K562 (cell line): ENCODE results near the gene ZDHHC5. TPM values are rescaled to one million over a fixed set of nuclear protein-coding genes. Genes with fewer than 3 reads are reported as not detected.
A peak's percentile ranks its signal among the peaks of the same experiment; 100 is the strongest.

Experiments used
- C11orf30 ChIP-seq: fragments of 450-650 bp; IDR thresholded peaks from 2 replicates; pipeline ENCODE4 v1.6.1; 2016; ENCODE audit warnings: low read depth, mild to moderate bottlenecking
- CBFB ChIP-seq: sonication (generic); formaldehyde crosslinking; IDR thresholded peaks from 2 replicates; pipeline ENCODE4 v1.4.0; 2020; ENCODE audit warnings: mild to moderate bottlenecking, missing genetic modification reagents
- CGGBP1 ChIP-seq: fragments of 250-450 bp; sonication (Bioruptor Pico); IDR thresholded peaks from 2 replicates; pipeline ENCODE4 v1.9.0; 2021; ENCODE audit warnings: mild to moderate bottlenecking
- CREB3 ChIP-seq: fragments of 450-650 bp; conservative IDR thresholded peaks from 2 replicates; pipeline ENCODE4 v1.6.1; 2016; ENCODE audit warnings: missing genetic modification characterization, low read depth, mild to moderate bottlenecking, missing compliant biosample characterization, moderate library complexity
- E2F4 ChIP-seq: sonication (generic); formaldehyde crosslinking; IDR thresholded peaks from 2 replicates; pipeline ENCODE4 v1.8.0; 2022; ENCODE audit warnings: mild to moderate bottlenecking, low read depth, missing genetic modification reagents
- FOXP1 ChIP-seq: sonication (generic); formaldehyde crosslinking; IDR thresholded peaks from 2 replicates; pipeline ENCODE4 v1.8.0; 2022; ENCODE audit warnings: mild to moderate bottlenecking, missing genetic modification reagents
- GATA2 ChIP-seq: sonication (generic); formaldehyde crosslinking; IDR thresholded peaks from 2 replicates; pipeline ENCODE4 v1.4.0; 2020; ENCODE audit warnings: mild to moderate bottlenecking, missing genetic modification reagents
- GTF2E2 ChIP-seq: fragments of 200-800 bp; sonication (Bioruptor generic); IDR thresholded peaks from 2 replicates; pipeline ENCODE4 v1.6.1; 2016; ENCODE audit warnings: missing genetic modification characterization, missing compliant biosample characterization
- KAT8 ChIP-seq: fragments of 450-650 bp; IDR thresholded peaks from 2 replicates; pipeline ENCODE4 v1.6.1; 2016; ENCODE audit warnings: low read depth, mild to moderate bottlenecking
- MEIS2 ChIP-seq: fragments of 450-650 bp; IDR thresholded peaks from 2 replicates; pipeline ENCODE4 v1.6.1; 2014; ENCODE audit warnings: mild to moderate bottlenecking; ENCODE audit not compliant: partially characterized antibody
- MYC ChIP-seq, 2 experiments: fragments of 250-450 bp in 1 of 2; sonication (Bioruptor Pico) in 1 of 2; IDR thresholded peaks; 2 replicates each; pipeline versions ENCODE4 v1.5.1 to v1.6.1; 2012 to 2021; ENCODE audit warnings: low read depth in 2 of 2, borderline replicate concordance in 1 of 2, improper control_type of control experiment in 1 of 2, low read length in 1 of 2, mild to moderate bottlenecking in 1 of 2, moderate library complexity in 1 of 2
- NBN ChIP-seq: fragments of 450-650 bp; IDR thresholded peaks from 2 replicates; pipeline ENCODE4 v1.6.1; 2016; ENCODE audit warnings: low read depth, mild to moderate bottlenecking
- NKRF ChIP-seq: fragments of 450-650 bp; IDR thresholded peaks from 2 replicates; pipeline ENCODE4 v1.6.1; 2016; ENCODE audit warnings: borderline replicate concordance
- OTX1 ChIP-seq: fragments of 450-650 bp; formaldehyde crosslinking; IDR thresholded peaks from 2 replicates; pipeline ENCODE4 v1.4.0; 2022; ENCODE audit warnings: mild to moderate bottlenecking
- POLR2AphosphoS5 ChIP-seq: IDR thresholded peaks from 2 replicates; pipeline ENCODE4 v1.6.1; 2011; ENCODE audit warnings: mild to moderate bottlenecking, low read depth, low read length, moderate library complexity; ENCODE audit not compliant: control insufficient read depth, insufficient read depth
- RFX5 ChIP-seq: IDR thresholded peaks from 2 replicates; pipeline ENCODE4 v1.6.1; 2011; ENCODE audit warnings: low read depth, mild to moderate bottlenecking, improper control_type of control experiment, low read length
- SMARCA4 ChIP-seq: fragments of 450-650 bp; IDR thresholded peaks from 2 replicates; pipeline ENCODE4 v1.6.1; 2016
- SRSF9 ChIP-seq: fragments of 200-400 bp; formaldehyde crosslinking; IDR thresholded peaks from 2 replicates; pipeline ENCODE4 v1.6.1; 2017; ENCODE audit warnings: low read depth, low read length, borderline replicate concordance
- THRAP3 ChIP-seq: fragments of 450-650 bp; IDR thresholded peaks from 2 replicates; pipeline ENCODE4 v1.6.1; 2016; ENCODE audit warnings: mild to moderate bottlenecking, inconsistent platforms, borderline replicate concordance
- ZBTB17 ChIP-seq: fragments of 450-650 bp; formaldehyde crosslinking; IDR thresholded peaks from 2 replicates; pipeline ENCODE4 v1.4.0; 2020; ENCODE audit warnings: mild to moderate bottlenecking
- ZBTB5 ChIP-seq: fragments of 450-650 bp; IDR thresholded peaks from 2 replicates; pipeline ENCODE4 v1.6.1; 2017; ENCODE audit warnings: antibody characterized with exemption
- ZNF583 ChIP-seq: fragments of 250-450 bp; sonication (Bioruptor Pico); IDR thresholded peaks from 2 replicates; pipeline ENCODE4 v1.4.0; 2020
- ZNF780A ChIP-seq: fragments of 250-450 bp; sonication (Bioruptor Pico); IDR thresholded peaks from 2 replicates; pipeline ENCODE4 v1.5.0; 2021; ENCODE audit warnings: mild to moderate bottlenecking
- polyA plus RNA-seq, 8 experiments: library from polyadenylated mRNA; depleted of rRNA in 4 of 8; stranded (reverse) in 5 of 8; unstranded in 3 of 8; fragments of >200 nt; fragmentation: Nextera tagmentation in 2 of 8; fragmentation: Illumina TruSeq in 1 of 8; extraction: Ambion mirVana in 2 of 8; extraction: Trizol in 1 of 8; gene quantifications; 2 replicates each; pipeline versions ENCODE4 v1.2.1 to v1.2.3, GENCODE V29; 2011 to 2014; ENCODE audit warnings: inconsistent platforms in 1 of 8, missing spikeins in 1 of 8
- total RNA-seq, 7 experiments: library from RNA; depleted of rRNA in 6 of 7; stranded (reverse); fragments of >200 nt in 6 of 7; fragmentation: Illumina TruSeq in 2 of 7; extraction: Trizol in 2 of 7; gene quantifications; 2 replicates each; pipeline versions ENCODE4 v1.2.1 to v1.2.3, GENCODE V29; 2011 to 2021; ENCODE audit warnings: low replicate concordance in 1 of 7

ZDHHC5 gene
- total and polyA plus RNA-seq, 9 of the 15 experiments (the other 6 are each of a cell fraction or from before 2014, with no cell fraction given) = 3.8 to 64.2 (median 35.9) TPM

- TF ChIP-seq CREB3 (tag) = no peak
- TF ChIP-seq GATA2 (CRISPR knock-in tag) = no peak
- no peak for TF ChIP-seq ZNF780A (CRISPR knock-in tag)
- no peak for TF ChIP-seq NBN
- TF ChIP-seq CGGBP1 = no peak
- TF ChIP-seq RFX5 = no peak
- no peak for TF ChIP-seq C11orf30
- TF ChIP-seq SRSF9 = no peak
- no peak for TF ChIP-seq ZBTB17 (CRISPR knock-in tag)
- no peak; the same call in 1 of the 2 replicates for TF ChIP-seq POLR2AphosphoS5
- 0 out of 2 replicates have a peak, but pooled peaks have one; percentile 29 for TF ChIP-seq SMARCA4
- no peak for TF ChIP-seq FOXP1 (CRISPR knock-in tag)
- no peak for TF ChIP-seq ZNF583
- TF ChIP-seq KAT8 = no peak
- TF ChIP-seq E2F4 (CRISPR knock-in tag) = no peak
- peak; percentile 80 for TF ChIP-seq NKRF
- TF ChIP-seq GTF2E2 (tag) = no peak
- TF ChIP-seq MYC (IDR thresholded peaks at IDR 0.05; ENCODE audit: low read depth, low read length) = no peak
- 0 out of 2 replicates have a peak, but pooled peaks have one; percentile 56 for TF ChIP-seq MYC (CRISPR knock-in tag; IDR thresholded peaks at IDR 0.05; ENCODE audit: borderline replicate concordance, low read depth)
- TF ChIP-seq CBFB (CRISPR knock-in tag) = no peak
- TF ChIP-seq OTX1 (CRISPR knock-in tag) = no peak
- no peak for TF ChIP-seq ZBTB5
- TF ChIP-seq THRAP3 = no peak
- no peak for TF ChIP-seq MEIS2
Measured at GRCh38 chr11:57711414-57712255, 43.7 kb downstream of the ZDHHC5 start, which contains the start of gene MED19 (continued).
